ENCODE measurements around the gene BPIFA3.

GRCh38 chr20:33210371-33210770 lies 6.8 kb upstream of the BPIFA3 start:
- TF ChIP-seq CTCF (IDR thresholded peaks at IDR 0.05), result no peak
- TF ChIP-seq EZH2 (IDR thresholded peaks at IDR 0.05), result no peak

All from neural progenitor cell (in vitro differentiated cells).